IMR-90 (cell line): ENCODE measurements around the gene LRRC37A3. TPM values are rescaled to one million over a fixed set of nuclear protein-coding genes. Genes with fewer than 3 reads are reported as not detected.

ENCODE experiments used
- ATAC-seq: fragments of 200-7000 bp; cut with Tn5 transposase; 2 replicates; pipeline ENCODE4 v1.9.1; 2020; ENCODE audit warnings: low read depth, mild to moderate bottlenecking, moderate library complexity
- BruUV-seq: library from RNA; stranded (reverse); fragments of 400-500 nt; replicated peaks from 2 replicates; lab custom pipeline; 2021; lab: Mats Ljungman, UMichigan
- CTCF ChIA-PET: fragments of 300-600 bp; formaldehyde crosslinking; extraction: SDS; loops from one replicate; lab custom pipeline; 2021; ENCODE audit warnings: antibody characterized with exemption; lab: Yijun Ruan, JAX
- POLR2A ChIA-PET: fragments of 300-600 bp; sonication (Branson Sonifier 250); formaldehyde crosslinking; loops from one replicate; lab custom pipeline; 2022; ENCODE audit warnings: antibody characterized with exemption; ENCODE audit not compliant: unreplicated experiment; lab: Charles Lee
- DNase-seq: peaks from one replicate; pipeline ENCODE4 v3.0.0; 2013
- H2AFZ ChIP-seq: replicated peaks from 2 replicates; pipeline ENCODE3; 2013; ENCODE audit warnings: low read length, mild to moderate bottlenecking; ENCODE audit not compliant: poor library complexity
- H2AK5ac ChIP-seq: 2 replicates; pipeline ENCODE4 v1.6.1; 2013; ENCODE audit warnings: low read depth, low read length, inconsistent platforms
- H2AK9ac ChIP-seq: replicated peaks from 2 replicates; pipeline ENCODE3; 2013; ENCODE audit warnings: mild to moderate bottlenecking, low read depth, low read length, moderate library complexity; ENCODE audit not compliant: poor library complexity
- H2BK120ac ChIP-seq: 2 replicates; pipeline ENCODE4 v1.6.1; 2013; ENCODE audit warnings: low read depth, low read length, inconsistent platforms
- H2BK15ac ChIP-seq: 3 replicates; pipeline ENCODE4 v1.6.1; 2013; ENCODE audit warnings: low read depth, low read length, inconsistent platforms
- H2BK20ac ChIP-seq: 2 replicates; pipeline ENCODE4 v1.6.1; 2013; ENCODE audit warnings: low read depth, mild to moderate bottlenecking, inconsistent platforms, low read length, moderate library complexity
- H2BK5ac ChIP-seq: 2 replicates; pipeline ENCODE4 v1.6.1; 2013; ENCODE audit warnings: mild to moderate bottlenecking, low read depth, low read length, inconsistent platforms; ENCODE audit not compliant: poor library complexity, severe bottlenecking
- H3K14ac ChIP-seq: replicated peaks from 2 replicates; pipeline ENCODE4 v1.6.1; 2013; ENCODE audit warnings: low read depth, low read length, inconsistent platforms
- H3K18ac ChIP-seq: 2 replicates; pipeline ENCODE4 v1.6.1; 2013; ENCODE audit warnings: low read depth, low read length, control low read depth
- H3K23ac ChIP-seq: 2 replicates; pipeline ENCODE4 v1.6.1; 2013; ENCODE audit warnings: low read depth, low read length, inconsistent platforms
- H3K27ac ChIP-seq: 2 replicates; pipeline ENCODE4 v1.5.1; 2013; ENCODE audit warnings: mild to moderate bottlenecking, control low read depth, low read length; ENCODE audit not compliant: insufficient read depth
- H3K27me3 ChIP-seq: 2 replicates; pipeline ENCODE4 v1.6.1; 2013; ENCODE audit warnings: low read length; ENCODE audit not compliant: control insufficient read depth, insufficient read depth
- H3K36me3 ChIP-seq: 2 replicates; pipeline ENCODE4 v1.6.1; 2013; ENCODE audit warnings: low read length, mixed read lengths; ENCODE audit not compliant: control insufficient read depth, insufficient read depth
- H3K4ac ChIP-seq: 2 replicates; pipeline ENCODE4 v1.6.1; 2013; ENCODE audit warnings: low read depth, low read length, inconsistent platforms
- H3K4me1 ChIP-seq: 2 replicates; pipeline ENCODE4 v1.6.1; 2013; ENCODE audit warnings: low read length, mixed read lengths; ENCODE audit not compliant: control insufficient read depth, insufficient read depth
- H3K4me2 ChIP-seq: 2 replicates; pipeline ENCODE4 v1.6.1; 2013; ENCODE audit warnings: low read depth, mild to moderate bottlenecking, control low read depth, low read length, moderate library complexity
- H3K4me3 ChIP-seq: 2 replicates; pipeline ENCODE4 v1.5.1; 2013; ENCODE audit warnings: low read depth, mild to moderate bottlenecking, control low read depth, low read length, moderate library complexity; ENCODE audit not compliant: insufficient read depth
- H3K56ac ChIP-seq: 2 replicates; pipeline ENCODE4 v1.6.1; 2013; ENCODE audit warnings: low read length, inconsistent platforms; ENCODE audit not compliant: insufficient read depth; ENCODE audit errors: extremely low read depth
- H3K79me1 ChIP-seq, 2 experiments: 2 replicates each; pipeline ENCODE4 v1.6.1; 2013; ENCODE audit warnings: low read length in 2 of 2, inconsistent platforms in 1 of 2, low read depth in 1 of 2
- H3K9ac ChIP-seq: 2 replicates; pipeline ENCODE4 v1.6.1; 2013; ENCODE audit warnings: low read depth, low read length, control low read depth
- H3K9me1 ChIP-seq: 2 replicates; pipeline ENCODE4 v1.6.1; 2013; ENCODE audit warnings: low read length, inconsistent platforms; ENCODE audit not compliant: insufficient read depth
- H3K9me3 ChIP-seq: 2 replicates; pipeline ENCODE4 v1.6.1; 2013; ENCODE audit warnings: low read length; ENCODE audit not compliant: control insufficient read depth, insufficient read depth
- H4K20me1 ChIP-seq: 2 replicates; pipeline ENCODE4 v1.6.1; 2013; ENCODE audit warnings: low read length, inconsistent platforms; ENCODE audit not compliant: insufficient read depth
- H4K5ac ChIP-seq: 2 replicates; pipeline ENCODE4 v1.6.1; 2013; ENCODE audit warnings: mild to moderate bottlenecking, low read depth, low read length, control low read depth
- H4K8ac ChIP-seq, 2 experiments: 2 replicates each; pipeline ENCODE4 v1.6.1; 2013; ENCODE audit warnings: low read depth in 2 of 2, low read length in 2 of 2, control low read depth in 1 of 2, inconsistent platforms in 1 of 2
- H4K91ac ChIP-seq: 2 replicates; pipeline ENCODE4 v1.6.1; 2013; ENCODE audit warnings: low read depth, low read length, inconsistent platforms; ENCODE audit not compliant: insufficient read depth
- CEBPB ChIP-seq: IDR thresholded peaks from 2 replicates; pipeline ENCODE4 v1.6.1; 2012; ENCODE audit warnings: low read depth, low read length, improper control_type of control experiment
- CHD1 ChIP-seq: IDR thresholded peaks from 2 replicates; pipeline ENCODE4 v1.6.1; 2012; ENCODE audit warnings: low read depth, low read length, improper control_type of control experiment
- CTCF ChIP-seq: conservative IDR thresholded peaks from 2 replicates; pipeline ENCODE4 v1.5.1; 2012; ENCODE audit warnings: mild to moderate bottlenecking, low read depth, low read length, improper control_type of control experiment
- FOS ChIP-seq: fragments of 150-350 bp; IDR thresholded peaks from 2 replicates; pipeline ENCODE4 v1.6.1; 2016; ENCODE audit warnings: low read depth, low read length
- MAFK ChIP-seq: IDR thresholded peaks from 2 replicates; pipeline ENCODE4 v1.6.1; 2012; ENCODE audit warnings: low read depth, low read length, improper control_type of control experiment
- MAZ ChIP-seq: IDR thresholded peaks from 2 replicates; pipeline ENCODE4 v1.6.1; 2012; ENCODE audit warnings: low read depth, mild to moderate bottlenecking, low read length, improper control_type of control experiment, moderate library complexity, borderline replicate concordance
- MXI1 ChIP-seq: IDR thresholded peaks from 2 replicates; pipeline ENCODE4 v1.6.1; 2012; ENCODE audit warnings: low read depth, mild to moderate bottlenecking, low read length, moderate library complexity, borderline replicate concordance
- NFE2L2 ChIP-seq: fragments of 150-350 bp; IDR thresholded peaks from 2 replicates; pipeline ENCODE4 v1.6.1; 2016; ENCODE audit warnings: low read depth, mild to moderate bottlenecking, low read length
- RCOR1 ChIP-seq: IDR thresholded peaks from 2 replicates; pipeline ENCODE4 v1.6.1; 2012; ENCODE audit warnings: mild to moderate bottlenecking, low read length, improper control_type of control experiment; ENCODE audit not compliant: insufficient replicate concordance
- WGBS, 2 experiments: methylation state at CpG; one replicate each; pipeline versions ENCODE4 v1.1.5 to v1.1.7; 2013; ENCODE audit warnings: missing lambda C conversion rate in 2 of 2; ENCODE audit not compliant: insufficient read length in 1 of 2; ENCODE audit errors: extremely low coverage in 2 of 2; 5-methylcytosine and 5-hydroxymethylcytosine counted together
- dilution Hi-C: fragments of 300-500 bp; cut with HindIII; formaldehyde crosslinking; loops from one replicate; pipeline ENCODE4 v1.14.3; 2018; ENCODE audit warnings: low sequenced_read_pairs; ENCODE audit not compliant: unreplicated experiment
- in situ Hi-C: fragments of 300-500 bp; cut with MboI; formaldehyde crosslinking; loops from 3 replicates; pipeline ENCODE4 v1.14.3; 2019; ENCODE audit warnings: low sequenced_read_pairs, inconsistent platforms, mixed read lengths
- intact Hi-C: fragments of 100-400 bp; cut with micrococcal nuclease; formaldehyde crosslinking; loops from 2 replicates; pipeline ENCODE4 v1.10.0; 2022
- polyA plus RNA-seq, 3 experiments: library from polyadenylated mRNA; depleted of rRNA; stranded (reverse); fragments of >200 nt; gene quantifications; 2 replicates each; pipeline ENCODE4 v1.2.3, GENCODE V29; 2012; ENCODE audit warnings: low replicate concordance in 1 of 3
- total RNA-seq: library from RNA; depleted of rRNA; stranded (reverse); fragments of >200 nt; gene quantifications from 2 replicates; pipeline ENCODE4 v1.2.3, GENCODE V29; 2012

LRRC37A3 gene
- total and polyA plus RNA-seq, 2 of the 4 experiments (the other 2 are of a cell fraction): 3.1 to 4.5 TPM

GRCh38 chr17:64950871-64951270 is 31.6 kb upstream of the LRRC37A3 start:
- Histone ChIP-seq H3K18ac (no peak overlapping the region), H2BK5ac (no peak overlapping the region)
- dilution Hi-C loops: no loop called here

More at GRCh38 chr17:64950871-64951270, 31.6 kb upstream of the LRRC37A3 start:
- H4K20me1 ChIP-seq: no peaks in the 10 kb centered on the region
- ChIA-PET POLR2A (no interaction called here), CTCF (no interaction called here)
- no peaks in the 10 kb centered on the region for H3K27me3 ChIP-seq
- H3K36me3 ChIP-seq: no peaks in the 10 kb centered on the region
- in situ Hi-C loops: no loop called here
- no peaks in the 10 kb centered on the region for H3K79me1 ChIP-seq
- H3K4me3 ChIP-seq: no peak overlapping the region
- no peak overlapping the region for H4K8ac ChIP-seq
- TF ChIP-seq CEBPB (no peak), MAFK (no peak), MAZ (no peak), CTCF (no peak), CHD1 (no peak), RCOR1 (no peak), MXI1 (no peak), FOS (no peak), NFE2L2 (no peak)
- no peak overlapping the region for H3K9ac ChIP-seq
- DNase-seq (peak; percentile 31), ATAC-seq (no peak)
- H3K4me2 ChIP-seq: no peak overlapping the region
- H4K91ac ChIP-seq: no peak overlapping the region
- no TSS peak for BruUV-seq
- H2AFZ ChIP-seq: no peak overlapping the region
- H3K56ac ChIP-seq: no peak overlapping the region
- H2BK20ac ChIP-seq: no peak overlapping the region
- H3K27ac ChIP-seq: no peak overlapping the region
- H4K5ac ChIP-seq: no peak overlapping the region
- WGBS, 2 experiments: no CpG with 5 or more reads among the region's 5 CpGs
- H3K23ac ChIP-seq: no peak overlapping the region
- H3K9me3 ChIP-seq: no peaks in the 10 kb centered on the region
- intact Hi-C loops: no loop called here
- H3K14ac ChIP-seq: no peak overlapping the region
- H2AK5ac ChIP-seq: no peak overlapping the region
- H3K4ac ChIP-seq: no peak overlapping the region
- H2BK120ac ChIP-seq: no peak overlapping the region
- H2BK15ac ChIP-seq: no peak overlapping the region
- H3K4me1 ChIP-seq: no peaks in the 10 kb centered on the region
- no peaks in the 10 kb centered on the region for H3K9me1 ChIP-seq
- H2AK9ac ChIP-seq: no peak overlapping the region
